Sigmoid colon (tissue), 7 donors: ENCODE measurements around the gene UQCC5. TPM values are rescaled to one million over a fixed set of nuclear protein-coding genes. Genes with fewer than 3 reads are reported as not detected.

Experiments used
- DNase-seq: peaks from one replicate; pipeline ENCODE4 v3.0.0-alpha.2; 2019
- H3K27ac ChIP-seq, 4 donors: fragments of 200-600 bp; sonication (generic); one replicate each; pipeline ENCODE4 v1.5.1; 2016 to 2019; ENCODE audit warnings: mild to moderate bottlenecking in 1 of 4
- H3K27me3 ChIP-seq, 3 donors: fragments of 200-600 bp; sonication (generic); one replicate each; pipeline ENCODE4 v1.5.1; 2019; ENCODE audit warnings: mild to moderate bottlenecking in 1 of 3
- H3K36me3 ChIP-seq, 4 donors: fragments of 200-600 bp; sonication (generic); one replicate each; pipeline ENCODE4 v1.5.1; 2016 to 2019
- H3K4me1 ChIP-seq, 4 donors: fragments of 200-600 bp; sonication (generic); one replicate each; pipeline ENCODE4 v1.5.1; 2017 to 2019
- H3K4me3 ChIP-seq, 4 donors: fragments of 200-600 bp; sonication (generic); one replicate each; pipeline ENCODE4 v1.5.1; 2017 to 2019; ENCODE audit warnings: mild to moderate bottlenecking in 2 of 4, moderate library complexity in 1 of 4
- H3K9me3 ChIP-seq, 4 donors: fragments of 200-600 bp in 3 of 4; sonication (generic) in 3 of 4; one replicate each; pipeline versions ENCODE4 v1.5.1 to v1.6.1; 2013 to 2019
- CTCF ChIP-seq, 4 experiments: fragments of 450-650 bp in 3 of 4; fragments of 200-600 bp in 1 of 4; IDR thresholded peaks; one replicate each; pipeline ENCODE4 v1.5.1; 2016 to 2019; ENCODE audit warnings: antibody characterized with exemption in 4 of 4, mild to moderate bottlenecking in 3 of 4, moderate library complexity in 2 of 4
- EP300 ChIP-seq, 4 donors: sonication (generic); formaldehyde crosslinking; IDR thresholded peaks; one replicate each; pipeline ENCODE4 v1.6.1; 2017; ENCODE audit warnings: antibody characterized with exemption in 4 of 4
- POLR2A ChIP-seq, 2 donors: fragments of 450-650 bp; IDR thresholded peaks; one replicate each; pipeline ENCODE4 v1.6.1; 2016; ENCODE audit warnings: antibody characterized with exemption in 2 of 2, mild to moderate bottlenecking in 2 of 2, moderate library complexity in 2 of 2
- POLR2AphosphoS5 ChIP-seq, 4 donors: sonication (generic); formaldehyde crosslinking; IDR thresholded peaks; one replicate each; pipeline ENCODE4 v1.6.1; 2017; ENCODE audit warnings: antibody characterized with exemption in 4 of 4
- WGBS, 2 donors: extraction: QIAGEN DNeasy Blood & Tissue Kit; methylation state at CpG; one replicate each; pipeline ENCODE4 v1.1.7; 2013; 5-methylcytosine and 5-hydroxymethylcytosine counted together
- intact Hi-C: fragments of 100-400 bp; cut with DNase I; formaldehyde crosslinking; loops from one replicate; pipeline ENCODE4 v1.15.1; 2023
- polyA plus RNA-seq, 3 donors: library from polyadenylated mRNA; stranded (reverse); fragments of 200-250 nt; gene quantifications; one replicate each; pipeline ENCODE4 v1.2.3, GENCODE V29; 2013
- total RNA-seq, 4 donors: library from RNA; depleted of rRNA; stranded (reverse); fragments of >200 nt; gene quantifications; one replicate each; pipeline ENCODE4 v1.1.0, GENCODE V29; 2016
- donor health status: healthy with polysubstance abuse.
- donor health status: Bipolar disorder and iron deficiency.
- donor health status: healthy.

Gene UQCC5
- total and polyA plus RNA-seq, 7 donors = 0.54 to 15.6 (median 2.9) TPM

- WGBS, 2 donors = 89 to 93% methylated on average over 20 of the region's 20 CpGs
- no peak for DNase-seq
- TF ChIP-seq POLR2AphosphoS5 (IDR thresholded peaks at IDR 0.05) (no peak), POLR2A (IDR thresholded peaks at IDR 0.05) (no peak), CTCF (IDR thresholded peaks at IDR 0.05) (no peak), EP300 (IDR thresholded peaks at IDR 0.05) (no peak)
- Histone ChIP-seq H3K4me3 (no peak overlapping the region), H3K36me3 (peaks cover 0 to 12% (median 0%) of the 10 kb centered on the region in 4 donors), H3K9me3 (no peaks in the 10 kb centered on the region), H3K27ac (no peak overlapping the region), H3K27me3 (no peaks in the 10 kb centered on the region), H3K4me1 (peaks cover 0 to 20% (median 6%) of the 10 kb centered on the region in 4 donors)
- intact Hi-C loops = no loop called here
Measured at GRCh38 chr3:52520716-52521487, 15.5 kb upstream of the UQCC5 start.

- Histone ChIP-seq H3K4me3 (no peak overlapping the region), H3K36me3 (peaks cover 0 to 12% (median 0%) of the 10 kb centered on the region in 4 donors), H3K27ac (no peak overlapping the region), H3K9me3 (no peaks in the 10 kb centered on the region), H3K4me1 (peaks cover 0 to 22% (median 6%) of the 10 kb centered on the region in 4 donors), H3K27me3 (no peaks in the 10 kb centered on the region)
- intact Hi-C loops = no loop called here
- DNase-seq = no peak
- 93 to 94% methylated on average over 8 of the region's 8 CpGs for WGBS, 2 donors
- TF ChIP-seq CTCF (IDR thresholded peaks at IDR 0.05) (no peak), POLR2AphosphoS5 (IDR thresholded peaks at IDR 0.05) (no peak), POLR2A (IDR thresholded peaks at IDR 0.05) (no peak), EP300 (IDR thresholded peaks at IDR 0.05) (no peak)
Measured at GRCh38 chr3:52521488-52521824, 14.9 kb upstream of the UQCC5 start.

GRCh38 chr3:52521881-52522650, 14.3 kb upstream of the UQCC5 start:
- Histone ChIP-seq H3K4me3 (no peak overlapping the region), H3K9me3 (no peaks in the 10 kb centered on the region), H3K27me3 (no peaks in the 10 kb centered on the region), H3K36me3 (peaks cover 0 to 16% (median 0%) of the 10 kb centered on the region in 4 donors), H3K4me1 (peaks cover 0 to 22% (median 6%) of the 10 kb centered on the region in 4 donors), H3K27ac (no peak overlapping the region)
- intact Hi-C loops = no loop called here
- 92 to 94% methylated on average over 33 of the region's 33 CpGs for WGBS, 2 donors
- DNase-seq = peak; percentile 46
- TF ChIP-seq CTCF (IDR thresholded peaks at IDR 0.05) (no peak), POLR2AphosphoS5 (IDR thresholded peaks at IDR 0.05) (no peak), EP300 (IDR thresholded peaks at IDR 0.05) (no peak), POLR2A (IDR thresholded peaks at IDR 0.05) (no peak)

GRCh38 chr3:52522651-52523251, 13.7 kb upstream of the UQCC5 start:
- 91 to 93% methylated on average over 14 of the region's 14 CpGs for WGBS, 2 donors
- DNase-seq = peak; percentile 59
- Histone ChIP-seq H3K36me3 (peaks cover 0 to 19% (median 3%) of the 10 kb centered on the region in 4 donors), H3K4me1 (peaks cover 0 to 22% (median 6%) of the 10 kb centered on the region in 4 donors), H3K4me3 (no peak overlapping the region), H3K27ac (no peak overlapping the region), H3K27me3 (no peaks in the 10 kb centered on the region), H3K9me3 (no peaks in the 10 kb centered on the region)
- no peak for TF ChIP-seq POLR2A (IDR thresholded peaks at IDR 0.05)
- TF ChIP-seq EP300 (IDR thresholded peaks at IDR 0.05) = no peak
- no peak for TF ChIP-seq POLR2AphosphoS5 (IDR thresholded peaks at IDR 0.05)
- TF ChIP-seq CTCF (IDR thresholded peaks at IDR 0.05) = no peak
- intact Hi-C loops = no loop called here
